Liver (tissue), 9 donors: ENCODE data around the gene CHRNA4. TPM values are rescaled to one million over a fixed set of nuclear protein-coding genes. Genes with fewer than 3 reads are reported as not detected.

Source experiments
- DNase-seq: peaks from one replicate; pipeline ENCODE4 v3.0.0-alpha.2; 2017; ENCODE audit warnings: low spot score
- H3K27ac ChIP-seq, 2 donors: one replicate each; pipeline ENCODE4 v1.7.0; 2013; ENCODE audit warnings: inconsistent platforms in 2 of 2, low read length in 2 of 2, control low read depth in 1 of 2, low read depth in 1 of 2, mild to moderate bottlenecking in 1 of 2
- H3K27me3 ChIP-seq, 4 donors: one replicate each; pipeline versions ENCODE4 v1.6.1 to v1.7.0; 2013; ENCODE audit warnings: low read length in 3 of 4, inconsistent platforms in 1 of 4, mild to moderate bottlenecking in 1 of 4, moderate library complexity in 1 of 4; ENCODE audit not compliant: control insufficient read depth in 4 of 4, insufficient read depth in 4 of 4
- H3K36me3 ChIP-seq, 4 donors: one replicate each; pipeline versions ENCODE4 v1.6.1 to v1.7.0; 2013; ENCODE audit warnings: low read length in 3 of 4, mild to moderate bottlenecking in 3 of 4, low read depth in 1 of 4, moderate library complexity in 1 of 4; ENCODE audit not compliant: control insufficient read depth in 4 of 4, insufficient read depth in 3 of 4
- H3K4me1 ChIP-seq, 4 donors: one replicate each; pipeline versions ENCODE4 v1.6.1 to v1.7.0; 2013; ENCODE audit warnings: low read length in 3 of 4, mild to moderate bottlenecking in 3 of 4, moderate library complexity in 1 of 4; ENCODE audit not compliant: control insufficient read depth in 4 of 4, insufficient read depth in 4 of 4
- H3K4me3 ChIP-seq, 3 donors: one replicate each; pipeline versions ENCODE4 v1.6.1 to v1.7.0; 2013; ENCODE audit warnings: low read length in 3 of 3, control low read depth in 1 of 3, low read depth in 1 of 3, mild to moderate bottlenecking in 1 of 3
- H3K9ac ChIP-seq, 2 donors: one replicate each; pipeline ENCODE4 v1.7.0; 2013; ENCODE audit warnings: low read length in 2 of 2, mild to moderate bottlenecking in 2 of 2, moderate library complexity in 2 of 2, control low read depth in 1 of 2, low read depth in 1 of 2
- H3K9me3 ChIP-seq, 4 donors: one replicate each; pipeline versions ENCODE4 v1.6.1 to v1.7.0; 2013; ENCODE audit warnings: low read length in 3 of 4; ENCODE audit not compliant: control insufficient read depth in 4 of 4
- FOXA1 ChIP-seq: IDR thresholded peaks from 2 replicates; pipeline ENCODE4 v1.6.1; 2016; ENCODE audit warnings: antibody characterized with exemption
- GABPA ChIP-seq, 2 donors: IDR thresholded peaks in 1 of 2; conservative IDR thresholded peaks in 1 of 2; 2 replicates each; pipeline ENCODE4 v1.6.1; 2016; ENCODE audit warnings: antibody characterized with exemption in 2 of 2, mild to moderate bottlenecking in 1 of 2, moderate library complexity in 1 of 2
- HNF4G ChIP-seq: IDR thresholded peaks from 2 replicates; pipeline ENCODE4 v1.6.1; 2016; ENCODE audit warnings: antibody characterized with exemption
- JUND ChIP-seq, 2 donors: IDR thresholded peaks; 2 replicates each; pipeline ENCODE4 v1.6.1; 2016; ENCODE audit warnings: antibody characterized with exemption in 2 of 2
- MAX ChIP-seq: IDR thresholded peaks from 2 replicates; pipeline ENCODE4 v1.6.1; 2016; ENCODE audit warnings: antibody characterized with exemption
- REST ChIP-seq: IDR thresholded peaks from 2 replicates; pipeline ENCODE4 v1.6.1; 2016; ENCODE audit warnings: antibody characterized with exemption, mild to moderate bottlenecking
- SP1 ChIP-seq: IDR thresholded peaks from 2 replicates; pipeline ENCODE4 v1.6.1; 2018; ENCODE audit warnings: antibody characterized with exemption, mild to moderate bottlenecking
- TAF1 ChIP-seq: conservative IDR thresholded peaks from 2 replicates; pipeline ENCODE4 v1.6.1; 2016; ENCODE audit warnings: antibody characterized with exemption, mild to moderate bottlenecking
- WGBS: extraction: QIAGEN DNeasy Blood & Tissue Kit; methylation state at CpG from one replicate; pipeline ENCODE4 v1.1.7; 2013; 5-methylcytosine and 5-hydroxymethylcytosine counted together
- polyA plus RNA-seq, 2 donors: library from polyadenylated mRNA; stranded (reverse) in 1 of 2; unstranded in 1 of 2; fragments of 200-250 nt in 1 of 2; fragments of >200 nt in 1 of 2; fragmentation: Nextera tagmentation in 1 of 2; extraction: Ambion mirVana in 1 of 2; gene quantifications; one replicate each; pipeline versions ENCODE4 v1.2.1 to v1.2.3, GENCODE V29; 2013 to 2015
- total RNA-seq, 2 donors: library from RNA; depleted of rRNA; stranded (reverse); fragments of >200 nt; gene quantifications; one replicate each; pipeline ENCODE4 v1.2.3, GENCODE V29; 2014
- TF ChIP-seq, protein P1 (sequence below): fragments of 150-350 bp; IDR thresholded peaks from 2 replicates; pipeline ENCODE4 v1.5.1; 2017; ENCODE audit warnings: improper control_type of control experiment, low read depth, low read length; ENCODE audit not compliant: missing input control
- donor health status: healthy.
- donor health status: healthy.
- donor health status: healthy.
- donor health status: healthy.
- donor health status: healthy.

Gene CHRNA4
- total and polyA plus RNA-seq, 4 donors, result 3.2 to 23.3 (median 6.4) TPM; not detected in 1

- Histone ChIP-seq H3K27me3 (no peaks in the 10 kb centered on the region), H3K4me3 (no peak overlapping the region), H3K9ac (no peak overlapping the region), H3K27ac (no peak overlapping the region), H3K4me1 (peaks cover 4 to 48% (median 28%) of the 10 kb centered on the region in 4 donors), H3K36me3 (peaks cover 0 to 4% (median 0%) of the 10 kb centered on the region in 4 donors), H3K9me3 (no peaks in the 10 kb centered on the region)
- WGBS, result 91% methylated on average over 11 of the region's 11 CpGs
- no peak for DNase-seq
- TF ChIP-seq GABPA (IDR thresholded peaks at IDR 0.05 in 1 of 2, conservative IDR thresholded peaks at IDR 0.05 in 1 of 2), result no peak
Observed at GRCh38 chr20:63355781-63356295, 5.3 kb downstream of the CHRNA4 start.

DNA sequence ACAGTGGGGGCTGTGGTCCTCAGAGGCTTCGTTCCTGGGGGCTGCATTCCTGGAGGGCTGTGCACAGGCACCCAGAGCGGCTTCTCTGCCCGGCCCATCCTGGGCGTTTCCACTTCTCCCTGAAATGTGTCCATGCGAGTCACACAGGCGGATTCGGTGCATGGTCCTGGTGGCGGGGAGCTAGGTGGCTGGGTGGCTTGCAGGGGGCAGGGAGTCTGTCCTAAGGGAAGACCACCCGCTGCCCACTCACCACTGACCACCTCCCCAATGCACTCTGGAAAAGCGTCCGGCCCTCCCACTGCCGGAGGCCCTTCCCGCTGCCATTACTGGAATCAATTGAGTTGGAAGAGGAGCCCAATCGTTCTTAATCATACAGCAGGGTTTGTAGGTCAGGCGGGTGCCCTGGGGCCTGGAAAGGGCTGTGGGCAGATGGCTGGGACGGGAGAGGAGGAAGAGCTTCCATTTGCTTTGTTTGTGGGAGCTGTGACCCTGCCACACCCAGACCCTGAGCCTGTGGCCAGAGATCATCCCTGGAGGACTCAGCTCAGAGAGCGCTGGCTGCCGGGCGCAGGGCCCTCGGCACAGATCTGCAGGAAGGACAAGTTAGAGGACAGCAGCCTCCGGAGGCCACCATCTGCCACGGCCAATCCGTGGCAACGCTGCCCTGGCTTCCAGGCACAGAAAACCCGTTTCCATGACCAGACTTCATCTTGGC, 6.4 kb downstream of the CHRNA4 start:
- no peaks in the 10 kb centered on the region for H3K9me3 ChIP-seq
- H3K4me3 ChIP-seq, result no peak overlapping the region
- WGBS, result 89% methylated on average over 25 of the region's 25 CpGs
- DNase-seq, result no peak
- H3K27ac ChIP-seq, result no peak overlapping the region
- no peak for TF ChIP-seq JUND (IDR thresholded peaks at IDR 0.05)
- H3K36me3 ChIP-seq, result peaks cover 0 to 4% (median 0%) of the 10 kb centered on the region in 4 donors
- H3K9ac ChIP-seq, result no peak overlapping the region
- H3K4me1 ChIP-seq, result peaks cover 4 to 38% (median 25%) of the 10 kb centered on the region in 4 donors
- H3K27me3 ChIP-seq, result no peaks in the 10 kb centered on the region

- no peak for DNase-seq
- Histone ChIP-seq H3K4me1 (peaks cover 1 to 20% (median 12%) of the 10 kb centered on the region in 4 donors), H3K27me3 (no peaks in the 10 kb centered on the region), H3K9ac (no peak overlapping the region), H3K4me3 (no peak overlapping the region), H3K36me3 (peaks cover 0 to 4% (median 0%) of the 10 kb centered on the region in 4 donors), H3K27ac (no peak overlapping the region), H3K9me3 (no peaks in the 10 kb centered on the region)
- TF ChIP-seq REST (no peak), MAX (no peak), GABPA (IDR thresholded peaks at IDR 0.05 in 1 of 2, conservative IDR thresholded peaks at IDR 0.05 in 1 of 2) (no peak), TAF1 (no peak), HNF4G (no peak), FOXA1 (no peak), SP1 (no peak)
- TF ChIP-seq, protein P1, sequence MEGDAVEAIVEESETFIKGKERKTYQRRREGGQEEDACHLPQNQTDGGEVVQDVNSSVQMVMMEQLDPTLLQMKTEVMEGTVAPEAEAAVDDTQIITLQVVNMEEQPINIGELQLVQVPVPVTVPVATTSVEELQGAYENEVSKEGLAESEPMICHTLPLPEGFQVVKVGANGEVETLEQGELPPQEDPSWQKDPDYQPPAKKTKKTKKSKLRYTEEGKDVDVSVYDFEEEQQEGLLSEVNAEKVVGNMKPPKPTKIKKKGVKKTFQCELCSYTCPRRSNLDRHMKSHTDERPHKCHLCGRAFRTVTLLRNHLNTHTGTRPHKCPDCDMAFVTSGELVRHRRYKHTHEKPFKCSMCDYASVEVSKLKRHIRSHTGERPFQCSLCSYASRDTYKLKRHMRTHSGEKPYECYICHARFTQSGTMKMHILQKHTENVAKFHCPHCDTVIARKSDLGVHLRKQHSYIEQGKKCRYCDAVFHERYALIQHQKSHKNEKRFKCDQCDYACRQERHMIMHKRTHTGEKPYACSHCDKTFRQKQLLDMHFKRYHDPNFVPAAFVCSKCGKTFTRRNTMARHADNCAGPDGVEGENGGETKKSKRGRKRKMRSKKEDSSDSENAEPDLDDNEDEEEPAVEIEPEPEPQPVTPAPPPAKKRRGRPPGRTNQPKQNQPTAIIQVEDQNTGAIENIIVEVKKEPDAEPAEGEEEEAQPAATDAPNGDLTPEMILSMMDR, result no peak
- 50% methylated on average over 12 of the region's 12 CpGs for WGBS
Observed at GRCh38 chr20:63352811-63353221, 8.3 kb downstream of the CHRNA4 start.
